GM11168 (cell line): ENCODE measurements around the gene SSUH2.
"Not testable (repeated sequence)": the region's sequence is repeated elsewhere in the genome, so short reads cannot be mapped to it uniquely, and the experiment has no call there.

Experiments
- in situ Hi-C: fragments of 300-500 bp; cut with MboI; formaldehyde crosslinking; loops from one replicate; pipeline ENCODE4 v1.12.0; 2022; ENCODE audit warnings: low sequenced_read_pairs; ENCODE audit not compliant: unreplicated experiment

Gene SSUH2

GRCh38 chr3:8660175-8661118 is 15.8 kb upstream of the SSUH2 start:
- in situ Hi-C loops = no loop called here

- in situ Hi-C loops = no loop called here
Measured at GRCh38 chr3:8659242-8659641, 14.6 kb upstream of the SSUH2 start.

GRCh38 chr3:8658306-8659212 is 14.0 kb upstream of the SSUH2 start:
- in situ Hi-C loops = no loop called here

- in situ Hi-C loops = no loop called here
Measured at GRCh38 chr3:8657804-8658305, 13.3 kb upstream of the SSUH2 start.

GRCh38 chr3:8656240-8656639 is 11.6 kb upstream of the SSUH2 start:
- in situ Hi-C loops = no loop called here

GRCh38 chr3:8655387-8655835 is 10.8 kb upstream of the SSUH2 start:
- in situ Hi-C loops = no loop called here

GRCh38 chr3:8654572-8655329 is 10.2 kb upstream of the SSUH2 start:
- in situ Hi-C loops = not testable (repeated sequence)

- in situ Hi-C loops = no loop called here
Measured at GRCh38 chr3:8653800-8654408, 9.3 kb upstream of the SSUH2 start.

GRCh38 chr3:8652324-8652987 is 7.9 kb upstream of the SSUH2 start:
- in situ Hi-C loops = no loop called here

- in situ Hi-C loops = no loop called here
Measured at GRCh38 chr3:8651418-8652323, 7.1 kb upstream of the SSUH2 start.

GRCh38 chr3:8650583-8651416 is 6.2 kb upstream of the SSUH2 start:
- in situ Hi-C loops = no loop called here

- in situ Hi-C loops = no loop called here
Measured at GRCh38 chr3:8649757-8650156, 5.2 kb upstream of the SSUH2 start.

- in situ Hi-C loops = no loop called here
Measured at GRCh38 chr3:8648909-8649741, 4.5 kb upstream of the SSUH2 start.

GRCh38 chr3:8647137-8647985 is 2.8 kb upstream of the SSUH2 start:
- in situ Hi-C loops = no loop called here

- in situ Hi-C loops = no loop called here
Measured at GRCh38 chr3:8646313-8646938, 1.8 kb upstream of the SSUH2 start.
